ENCODE results near the gene CYP19A1.
A peak's percentile ranks its signal among the peaks of the same experiment; 100 is the strongest.

DNA sequence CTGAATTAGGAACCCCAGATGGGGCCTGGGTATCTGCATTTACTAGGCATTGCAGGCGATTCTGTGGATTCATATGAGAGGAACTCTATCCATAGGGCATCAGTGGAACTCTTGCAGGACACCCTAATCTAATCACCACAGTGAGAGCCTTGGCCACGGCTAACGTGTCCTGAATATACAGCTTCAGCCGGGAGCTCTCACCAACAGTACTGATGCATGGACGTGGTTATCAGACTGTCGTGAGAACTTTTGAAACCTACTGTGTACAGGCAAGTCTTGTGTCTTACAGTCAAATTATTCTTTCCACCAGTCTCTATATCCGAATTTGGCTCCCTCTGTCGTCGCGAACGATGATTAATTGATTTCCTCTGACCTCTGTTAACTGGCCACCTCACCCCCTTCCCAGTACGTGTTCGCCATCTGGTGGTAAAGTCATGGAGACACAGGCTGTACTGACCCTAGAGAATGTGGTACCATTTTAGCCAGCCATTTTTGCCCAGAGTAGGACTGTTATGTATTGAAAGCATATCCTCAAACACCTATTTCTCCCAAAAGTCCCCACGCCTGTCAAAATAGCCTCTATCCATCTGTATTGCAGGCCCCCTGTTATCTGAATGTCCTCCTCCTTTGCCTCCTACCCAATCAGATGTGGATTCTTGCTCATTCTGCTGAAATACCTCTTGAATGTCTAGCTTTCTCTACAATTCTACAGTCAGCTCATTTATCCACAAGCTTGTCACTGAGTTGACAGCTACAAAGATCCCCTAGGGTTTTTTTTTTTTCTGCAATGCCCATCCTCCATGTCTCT is 42.8 kb upstream of the CYP19A1 start:
- TF ChIP-seq, protein P1, sequence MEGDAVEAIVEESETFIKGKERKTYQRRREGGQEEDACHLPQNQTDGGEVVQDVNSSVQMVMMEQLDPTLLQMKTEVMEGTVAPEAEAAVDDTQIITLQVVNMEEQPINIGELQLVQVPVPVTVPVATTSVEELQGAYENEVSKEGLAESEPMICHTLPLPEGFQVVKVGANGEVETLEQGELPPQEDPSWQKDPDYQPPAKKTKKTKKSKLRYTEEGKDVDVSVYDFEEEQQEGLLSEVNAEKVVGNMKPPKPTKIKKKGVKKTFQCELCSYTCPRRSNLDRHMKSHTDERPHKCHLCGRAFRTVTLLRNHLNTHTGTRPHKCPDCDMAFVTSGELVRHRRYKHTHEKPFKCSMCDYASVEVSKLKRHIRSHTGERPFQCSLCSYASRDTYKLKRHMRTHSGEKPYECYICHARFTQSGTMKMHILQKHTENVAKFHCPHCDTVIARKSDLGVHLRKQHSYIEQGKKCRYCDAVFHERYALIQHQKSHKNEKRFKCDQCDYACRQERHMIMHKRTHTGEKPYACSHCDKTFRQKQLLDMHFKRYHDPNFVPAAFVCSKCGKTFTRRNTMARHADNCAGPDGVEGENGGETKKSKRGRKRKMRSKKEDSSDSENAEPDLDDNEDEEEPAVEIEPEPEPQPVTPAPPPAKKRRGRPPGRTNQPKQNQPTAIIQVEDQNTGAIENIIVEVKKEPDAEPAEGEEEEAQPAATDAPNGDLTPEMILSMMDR (IDR thresholded peaks at IDR 0.05) = peak; percentile 65 to 86 (median 77)
- TF ChIP-seq POLR2A (IDR thresholded peaks at IDR 0.05) = no peak
